Measurements from ENCODE around the gene KL.

The KL gene

DNA sequence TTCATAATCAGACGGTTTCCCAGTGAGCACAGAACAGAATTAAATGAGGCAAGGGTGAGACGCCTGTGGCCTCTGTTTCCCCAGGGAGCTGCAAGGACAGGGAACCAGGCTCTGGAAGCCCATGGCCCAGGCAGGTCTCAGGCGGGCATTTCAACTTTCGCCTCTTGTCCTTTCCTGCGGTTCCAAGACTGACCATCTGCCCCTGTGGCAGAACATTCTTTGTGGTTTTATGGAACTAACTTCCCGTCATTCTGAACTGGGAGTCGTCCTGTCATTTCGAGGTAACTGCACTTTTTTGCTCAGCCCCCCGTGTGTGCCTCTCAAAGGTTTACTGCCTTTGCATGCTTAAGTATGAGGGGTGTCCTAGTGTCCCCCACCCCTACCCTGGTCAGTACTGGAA lies 70.9 kb downstream of the KL start:
- DNase-seq, result no peak

DNA sequence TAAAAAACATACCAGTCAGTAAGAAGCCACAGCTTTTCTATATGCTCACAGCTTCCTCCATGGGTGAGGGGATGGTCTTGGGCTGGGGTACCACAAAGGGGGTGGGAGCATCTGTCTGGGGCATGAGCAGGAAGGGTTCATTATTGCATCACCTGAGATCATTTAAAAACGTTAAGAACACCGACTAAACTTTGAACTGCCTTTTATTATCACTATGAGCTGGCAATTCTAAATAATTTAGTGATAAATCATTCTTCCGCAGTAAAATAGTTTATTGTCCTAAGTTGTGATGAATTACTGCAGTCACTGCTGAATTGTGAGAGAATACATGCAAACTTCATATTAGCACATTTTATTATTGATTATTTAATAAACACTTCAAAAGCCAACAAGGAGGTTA lies 71.6 kb downstream of the KL start:
- no peak for DNase-seq

DNA sequence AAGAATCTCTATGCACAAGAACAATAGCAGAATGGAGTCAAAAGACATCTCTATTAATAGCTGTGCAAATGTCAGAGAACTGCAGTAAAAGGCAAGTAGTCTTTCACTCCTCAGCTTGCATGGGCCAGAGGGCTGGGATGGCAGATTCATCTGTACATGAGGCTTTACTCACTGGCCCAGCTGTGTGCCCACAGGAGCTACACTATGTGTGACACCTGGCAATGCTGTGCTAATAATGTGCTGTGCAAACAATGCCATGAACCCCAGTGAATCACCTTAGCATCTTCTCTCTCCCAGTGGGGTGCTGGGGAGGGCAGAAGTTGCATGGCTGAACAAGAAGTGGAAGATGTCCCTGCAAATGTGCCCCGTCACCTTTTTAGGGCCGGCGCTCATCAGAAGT lies 73.1 kb downstream of the KL start:
- DNase-seq, result peak; percentile 78

DNA sequence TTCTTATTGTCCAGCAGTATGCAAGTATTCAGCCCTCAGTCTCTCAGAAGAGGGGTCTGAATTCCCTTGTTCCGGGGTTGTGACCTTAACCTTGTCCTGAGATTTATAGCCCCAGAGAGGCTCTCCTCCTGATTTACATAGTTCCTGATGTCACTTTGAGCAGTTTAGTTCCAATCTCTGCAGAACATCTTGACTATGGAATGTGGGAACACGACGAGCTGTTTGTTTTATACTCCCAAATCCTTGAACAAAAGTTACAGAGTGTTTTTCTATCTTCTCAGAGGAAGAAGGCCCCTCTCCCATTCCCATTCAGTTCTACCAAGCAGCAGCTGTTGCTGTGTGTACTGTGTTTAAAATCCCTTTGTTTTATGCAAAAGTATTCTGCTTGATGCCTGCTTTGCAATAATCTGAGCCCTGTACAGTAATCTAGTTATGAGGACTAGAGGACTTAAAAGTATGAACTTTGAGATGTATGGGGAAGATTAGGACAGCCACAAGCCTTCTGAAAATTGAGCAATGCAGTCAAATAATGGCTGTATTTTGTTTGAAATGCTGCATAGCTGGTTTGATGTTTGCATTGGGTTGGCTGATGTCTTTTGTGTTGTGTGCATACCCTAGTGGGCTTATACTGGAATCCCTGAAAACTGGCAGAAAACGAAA lies 74.7 kb downstream of the KL start:
- DNase-seq, result no peak

DNA sequence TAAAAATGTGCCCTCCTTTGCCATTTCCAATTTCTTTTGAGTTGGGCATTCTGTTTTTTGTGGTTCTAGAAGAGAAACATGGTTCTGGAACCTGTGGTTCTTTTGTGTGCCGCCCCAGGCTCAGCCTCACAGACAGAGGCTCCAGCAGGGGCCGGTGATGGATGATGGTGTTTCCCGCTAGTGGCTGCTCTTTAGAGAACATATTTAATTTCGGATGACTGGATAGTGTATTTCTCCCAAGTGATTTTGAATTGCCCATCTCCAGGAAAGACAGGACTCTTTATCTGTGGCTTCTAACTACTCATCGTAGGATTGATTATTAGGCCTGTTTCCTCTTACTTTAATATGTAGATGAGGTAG lies 75.2 kb downstream of the KL start:
- no peak for DNase-seq

DNA sequence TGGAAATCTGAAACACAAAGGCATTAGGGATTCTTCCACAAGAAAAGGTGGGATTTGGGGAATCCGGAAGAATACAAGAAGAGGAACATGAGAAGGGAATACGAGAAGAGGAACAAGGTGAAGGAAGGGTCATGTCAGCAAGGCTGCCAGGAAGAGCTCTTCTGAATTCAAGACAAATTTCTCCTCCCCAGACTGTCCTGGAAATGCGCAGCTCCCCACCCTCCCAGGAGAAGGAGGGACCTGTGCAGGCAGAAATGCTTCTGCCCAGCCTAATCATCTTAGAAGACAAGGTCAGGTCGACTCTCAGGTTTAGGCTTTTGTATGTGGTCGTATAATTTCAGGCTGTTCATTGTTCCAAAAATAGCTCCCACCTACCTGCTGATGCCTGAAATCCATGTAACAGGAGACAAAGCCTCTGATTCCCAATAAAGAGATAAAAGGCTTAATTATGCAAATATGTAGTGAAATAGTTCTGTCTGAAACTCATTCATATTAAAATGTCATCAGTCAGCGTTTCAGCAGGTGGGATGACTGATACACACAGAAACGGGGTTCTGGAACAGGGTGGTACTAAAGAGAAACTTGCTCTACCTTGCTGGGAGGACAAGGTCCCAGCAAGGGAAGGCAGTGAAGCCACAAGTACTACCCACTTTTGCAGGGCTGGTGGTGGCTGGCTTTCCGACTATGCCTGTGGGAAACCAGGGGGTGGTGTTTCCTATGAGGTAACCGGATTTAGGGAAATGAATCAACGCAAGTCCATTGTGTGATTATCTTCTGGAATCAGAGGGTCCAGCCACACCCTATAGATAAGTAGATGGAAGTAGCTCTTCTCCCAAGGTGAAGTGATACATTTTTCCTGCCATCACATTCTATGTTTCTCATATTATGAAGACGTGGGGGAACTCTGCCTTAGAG lies 76.1 kb downstream of the KL start:
- no peak for DNase-seq

DNA sequence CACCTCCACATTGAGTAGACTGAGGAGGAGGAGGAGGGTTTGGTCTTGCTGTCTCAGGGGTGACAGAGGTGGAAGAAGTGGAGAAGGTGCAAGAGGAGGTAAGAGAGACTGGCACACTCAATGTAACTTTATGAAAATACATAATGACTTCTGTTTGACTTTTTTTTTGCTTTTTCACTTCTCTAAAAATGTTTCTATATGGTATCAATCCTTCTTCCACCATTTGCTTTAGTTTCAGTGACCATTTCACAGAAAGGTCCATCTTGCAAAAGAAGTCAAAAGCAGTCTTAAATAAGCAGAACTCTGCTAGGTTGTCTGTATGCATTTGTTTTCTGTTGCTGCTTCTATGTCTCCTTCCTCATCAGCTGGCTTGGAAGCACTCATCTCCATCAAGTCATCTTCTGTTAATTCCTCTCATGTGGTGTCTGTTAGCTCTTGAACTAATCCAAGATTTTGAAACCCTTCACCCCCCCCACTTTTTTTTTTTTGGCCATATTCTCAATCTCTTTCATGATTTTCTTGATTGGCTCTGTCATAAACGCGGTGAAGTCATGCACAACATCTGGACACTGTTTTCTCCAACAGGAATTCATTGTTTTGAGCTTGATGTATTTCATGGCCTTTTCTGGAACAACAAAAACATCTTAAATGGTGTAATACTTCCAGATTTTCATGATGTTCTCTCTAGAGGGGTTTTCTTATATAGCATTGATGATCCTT lies 80.8 kb downstream of the KL start:
- no peak for DNase-seq

DNA sequence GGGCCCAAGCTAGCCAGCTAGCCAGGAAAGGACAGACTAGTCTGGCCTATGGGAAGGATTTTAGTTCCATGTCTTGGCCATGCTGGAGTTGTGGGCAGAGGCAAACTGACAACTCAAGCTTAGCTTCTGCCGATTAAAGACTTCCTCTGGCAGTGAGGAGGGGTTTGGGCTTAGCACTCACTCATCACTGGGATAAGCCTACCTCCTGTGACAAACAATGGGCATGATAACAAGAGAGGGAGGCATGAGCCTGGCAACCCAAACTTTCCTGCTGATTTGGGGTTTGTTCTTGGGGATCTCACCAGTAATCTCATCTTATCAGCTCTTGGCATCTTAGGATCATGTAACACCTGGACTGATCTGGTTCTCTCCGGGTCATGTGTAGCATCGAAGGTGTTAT lies 83.6 kb downstream of the KL start:
- DNase-seq, result no peak

DNA sequence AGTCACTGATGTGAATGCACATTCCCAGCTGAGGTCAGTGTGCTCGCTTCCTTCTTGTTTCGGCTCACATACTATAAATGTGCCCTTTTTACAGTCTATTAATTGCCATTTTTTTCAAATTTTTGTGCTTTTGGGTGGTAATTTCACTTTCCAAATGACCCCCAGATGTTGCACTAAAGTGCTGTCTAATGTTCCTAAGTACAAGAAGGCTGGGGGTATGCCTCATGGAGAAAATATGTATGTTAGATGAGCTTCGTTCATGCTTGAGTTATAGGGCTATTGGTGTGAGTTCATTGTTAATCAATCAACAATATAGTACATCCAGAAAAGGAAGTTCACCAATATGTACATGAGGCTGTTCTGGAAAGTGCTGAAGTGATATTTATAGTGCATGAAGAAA lies 84.7 kb downstream of the KL start:
- DNase-seq, result no peak

DNA sequence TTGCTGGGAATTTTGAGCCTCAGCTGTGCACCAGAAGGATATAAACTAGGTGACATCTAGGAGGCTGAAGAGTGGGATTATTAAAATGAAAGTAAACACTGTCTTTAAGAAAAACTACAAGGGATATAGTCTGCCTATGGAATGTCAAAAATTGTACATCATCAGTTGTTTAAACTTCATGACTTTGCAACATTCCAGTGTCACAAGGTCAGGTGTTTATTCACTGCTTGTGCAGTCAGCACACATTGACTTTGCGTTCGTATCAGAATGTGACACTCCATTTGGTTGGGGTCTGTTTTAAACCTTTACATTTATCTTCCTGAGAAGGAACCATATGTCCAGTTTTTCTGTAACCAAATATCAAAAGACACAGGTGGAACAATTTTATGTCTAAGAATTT lies 85.6 kb downstream of the KL start:
- DNase-seq, result no peak

DNA sequence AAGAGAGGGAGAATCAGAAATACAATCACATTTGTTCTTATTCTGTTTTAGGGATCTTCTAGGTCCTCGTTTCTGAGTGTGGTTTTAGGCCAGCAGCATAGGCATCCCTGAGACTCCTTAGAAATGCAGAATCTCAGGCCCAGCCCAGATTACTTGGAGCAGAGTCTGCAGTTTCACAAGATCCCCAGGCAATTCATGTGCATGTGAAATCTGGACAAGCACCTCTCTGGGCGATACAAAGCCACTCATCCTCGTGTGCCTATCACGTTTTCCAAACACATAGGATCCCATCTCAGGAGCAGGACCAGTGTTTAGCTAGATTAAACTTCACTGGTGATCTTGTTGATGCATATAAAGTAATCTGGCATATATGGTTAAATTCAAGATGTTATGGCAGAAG lies 87.2 kb downstream of the KL start:
- DNase-seq, result no peak

DNA sequence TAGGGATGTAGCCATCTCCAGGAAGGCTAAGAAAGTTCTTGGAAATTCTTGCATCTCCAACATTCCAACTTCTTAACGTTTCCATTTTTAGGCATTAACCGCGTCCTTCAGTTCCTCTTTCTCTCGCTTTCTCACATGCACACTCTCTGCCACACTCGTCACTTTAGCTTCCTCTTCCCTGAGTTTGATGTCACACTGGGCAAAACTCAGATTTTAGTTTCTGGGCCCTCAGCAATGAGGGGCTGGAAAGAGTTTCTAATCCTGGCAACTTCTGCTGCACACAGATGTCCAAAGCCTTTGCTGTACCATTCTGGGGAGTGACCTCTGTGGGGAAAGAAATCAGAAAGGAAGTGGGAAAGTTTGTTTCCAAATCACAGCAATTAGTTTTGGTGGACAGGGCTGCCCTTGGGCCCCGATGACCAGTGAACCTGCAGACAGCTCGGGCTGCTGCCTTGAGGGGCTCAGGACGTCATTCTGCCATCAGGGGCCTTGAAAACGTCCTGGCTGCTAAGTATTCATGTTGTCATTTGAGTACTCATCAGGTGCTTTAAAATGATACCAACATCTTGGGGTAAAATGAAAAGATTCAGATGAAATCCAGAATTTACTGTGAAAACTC lies 89.3 kb downstream of the KL start:
- no peak for DNase-seq

DNA sequence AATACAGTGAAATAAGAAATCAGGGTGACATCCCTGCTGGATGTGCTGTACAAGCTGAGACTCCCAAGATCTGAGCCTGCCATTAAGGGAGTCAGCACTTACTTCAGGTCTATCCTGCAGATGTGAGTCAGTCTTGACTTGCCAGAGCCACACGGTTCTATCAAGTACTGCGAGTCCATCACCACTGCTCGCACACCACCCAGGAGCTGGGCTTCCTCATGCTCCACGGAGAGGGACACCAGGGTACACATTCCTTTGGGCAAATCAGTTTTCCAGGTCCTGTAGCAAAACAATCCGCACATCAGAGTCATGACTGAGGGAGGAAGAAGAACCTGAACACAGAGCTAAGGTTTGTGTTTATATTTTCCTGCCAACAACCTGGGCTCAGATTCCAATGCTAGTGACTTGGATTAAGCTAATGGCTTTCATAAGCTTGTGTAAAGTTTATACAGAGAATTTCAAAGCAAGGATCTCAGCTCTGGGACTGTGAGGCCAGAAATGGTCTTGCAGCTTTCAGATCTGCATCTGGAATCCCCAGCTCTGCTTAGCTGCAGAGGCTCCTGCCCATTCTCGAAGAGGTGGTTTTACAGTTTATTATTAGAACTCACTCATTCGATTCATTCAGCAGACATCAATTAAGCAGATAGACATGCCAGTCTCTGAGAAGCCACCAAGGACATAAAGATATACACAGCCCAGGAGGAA lies 90.6 kb downstream of the KL start:
- DNase-seq, result no peak

DNA sequence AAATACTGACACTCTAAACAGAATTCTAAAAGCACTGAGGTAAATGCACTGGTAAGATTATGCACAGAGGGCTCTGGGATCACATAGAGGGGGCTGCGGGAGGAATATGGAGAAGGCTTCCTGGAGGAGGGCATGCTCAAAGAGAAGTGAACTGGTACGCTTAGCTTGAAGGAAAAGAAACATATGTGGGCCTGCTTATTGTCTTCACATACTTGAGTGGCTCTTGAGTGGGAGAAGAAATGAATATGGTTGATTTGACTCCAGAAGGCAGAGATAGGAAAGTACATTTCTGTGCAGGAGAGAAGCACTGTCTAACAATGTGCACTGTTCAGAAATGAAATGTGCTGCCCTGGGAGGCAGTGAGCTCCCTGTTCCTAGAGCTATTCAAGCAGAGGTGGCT lies 91.1 kb downstream of the KL start:
- no peak for DNase-seq

DNA sequence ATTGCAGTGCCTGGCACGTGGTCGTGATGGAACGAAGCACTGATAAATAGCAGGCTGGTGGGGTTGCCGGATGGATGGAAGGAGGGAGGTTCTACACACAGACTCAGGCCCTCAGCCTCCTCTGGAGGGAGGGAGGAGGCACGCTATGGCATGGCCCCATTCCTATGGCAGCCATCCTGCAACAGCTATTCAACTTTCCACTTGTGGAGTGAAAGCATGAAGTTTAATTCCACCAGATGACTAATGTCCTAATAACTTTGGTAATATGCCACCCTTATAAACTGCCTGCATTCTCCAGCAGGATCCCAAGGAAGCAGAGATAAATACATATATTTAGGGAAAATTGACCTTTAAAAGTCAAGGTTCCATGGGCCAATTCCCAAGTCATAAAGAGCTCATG lies 92.4 kb downstream of the KL start:
- DNase-seq, result no peak

DNA sequence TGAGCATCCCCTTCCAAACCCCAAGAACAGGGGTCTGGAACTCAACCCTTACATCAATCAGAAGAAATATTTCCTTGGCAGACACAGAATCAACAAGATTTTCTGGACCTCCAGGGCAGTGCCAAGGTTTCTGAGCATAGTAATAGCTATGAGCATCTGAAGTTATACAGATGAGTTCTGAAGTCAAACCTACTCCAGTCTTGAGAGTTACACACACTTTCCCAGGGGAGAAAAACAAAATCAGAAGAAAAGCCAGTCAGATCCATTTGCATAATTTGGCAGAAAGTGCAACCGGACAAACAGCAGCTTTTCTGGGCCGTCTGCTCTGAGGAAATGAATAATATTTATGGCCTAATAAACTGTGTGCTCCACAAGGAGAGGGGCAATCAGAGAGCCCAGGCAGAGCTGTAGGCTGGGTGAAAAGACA lies 93.1 kb downstream of the KL start:
- no peak for DNase-seq

DNA sequence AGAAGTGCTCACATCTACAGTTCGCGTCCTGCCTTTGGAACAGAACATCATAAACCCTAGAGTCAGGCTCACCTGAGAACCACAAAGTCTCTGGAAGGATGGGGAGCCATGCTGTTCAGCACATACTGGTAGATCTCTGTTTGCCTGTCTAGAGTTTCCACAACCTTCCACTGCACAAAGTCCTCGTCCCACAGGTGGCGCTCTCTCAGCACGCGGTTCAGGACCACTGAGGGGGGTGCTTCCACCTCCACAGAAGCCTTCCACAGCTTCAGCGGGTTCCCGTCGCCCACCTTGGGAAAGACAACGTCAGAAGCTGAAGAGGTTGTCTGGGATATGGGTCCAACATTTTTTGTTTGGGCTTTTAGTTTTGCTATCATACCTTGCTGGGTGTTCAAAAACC lies 93.6 kb downstream of the KL start:
- DNase-seq, result peak; percentile 22

DNA sequence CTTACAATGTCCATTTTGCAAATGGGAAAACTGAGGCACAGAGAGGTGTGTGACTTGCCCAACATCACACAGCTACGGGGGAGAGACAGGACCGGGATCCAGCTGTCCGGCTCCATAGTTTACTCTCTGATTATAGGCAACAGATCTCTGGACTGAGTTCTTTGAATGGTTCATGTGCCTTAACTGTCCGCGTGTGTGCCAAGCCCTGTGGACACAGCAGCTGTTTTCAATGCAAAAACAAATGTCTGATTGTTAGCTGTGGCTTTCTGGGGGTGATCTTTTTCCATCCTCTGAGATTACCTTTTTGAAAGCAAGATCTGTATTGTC lies 94.1 kb downstream of the KL start:
- DNase-seq, result no peak

DNA sequence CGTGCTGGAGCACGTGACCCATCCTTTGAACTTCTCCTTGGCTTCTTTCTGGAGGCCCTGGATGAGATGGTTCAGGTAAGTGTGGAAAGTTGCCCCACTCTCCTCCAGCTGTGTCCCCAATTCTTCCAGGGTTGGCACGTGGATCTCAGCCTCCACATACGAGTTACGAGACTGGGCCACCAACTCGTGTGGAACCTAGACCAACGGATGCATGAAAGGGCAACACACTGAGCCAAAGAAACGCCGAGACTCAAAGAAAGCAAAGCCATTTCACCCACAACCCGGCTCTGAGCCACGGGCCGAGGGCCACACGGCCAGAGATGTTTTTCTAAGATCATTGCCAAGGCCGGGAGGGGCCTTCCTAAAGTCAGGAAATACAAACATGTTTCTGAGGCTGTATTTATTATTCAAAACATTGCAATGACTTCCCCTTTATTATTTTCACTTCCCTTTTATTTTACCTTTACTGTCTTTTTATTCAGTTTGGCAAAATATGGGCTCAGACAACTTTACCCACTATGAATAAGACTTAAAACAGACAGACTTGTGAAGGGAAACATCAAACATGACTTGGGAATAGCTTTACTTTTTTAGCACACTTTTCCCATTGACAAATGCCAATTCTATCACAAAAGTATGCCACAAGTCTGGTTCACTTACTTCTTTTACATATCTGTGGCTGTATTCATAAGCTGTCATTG lies 94.6 kb downstream of the KL start:
- DNase-seq, result no peak

DNA sequence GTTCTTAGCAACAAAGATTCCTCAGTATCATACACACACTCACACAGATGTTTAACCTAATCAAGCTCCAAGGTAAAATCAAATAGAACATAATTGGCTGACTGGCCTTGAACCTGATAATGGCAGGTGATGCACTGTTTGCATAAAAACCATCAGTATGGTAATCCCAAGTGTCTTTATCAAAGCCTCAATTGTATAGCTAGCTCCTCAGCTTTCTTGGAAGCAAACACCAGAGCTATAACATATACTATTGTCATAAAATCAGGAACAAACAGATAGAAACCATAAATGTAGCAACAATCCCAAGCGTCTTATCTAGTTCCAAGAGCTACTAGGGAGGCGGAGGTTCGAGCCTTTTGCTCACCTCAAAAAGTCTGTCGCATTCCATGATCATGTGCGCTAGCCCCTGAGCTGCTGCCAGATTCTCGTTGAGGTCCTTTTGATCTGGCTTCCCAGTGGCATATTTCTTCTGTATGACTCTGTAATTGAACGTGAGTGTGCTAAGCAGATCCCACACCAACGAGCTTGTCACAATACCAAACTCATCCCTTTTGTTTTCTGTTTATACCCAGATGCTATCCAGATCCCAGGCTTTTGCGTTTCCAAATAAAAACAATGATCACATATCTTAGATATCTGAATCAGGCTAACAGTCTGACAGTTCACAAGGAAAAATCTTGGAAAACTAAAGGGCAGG lies 95.3 kb downstream of the KL start:
- peak; percentile 66 for DNase-seq

DNA sequence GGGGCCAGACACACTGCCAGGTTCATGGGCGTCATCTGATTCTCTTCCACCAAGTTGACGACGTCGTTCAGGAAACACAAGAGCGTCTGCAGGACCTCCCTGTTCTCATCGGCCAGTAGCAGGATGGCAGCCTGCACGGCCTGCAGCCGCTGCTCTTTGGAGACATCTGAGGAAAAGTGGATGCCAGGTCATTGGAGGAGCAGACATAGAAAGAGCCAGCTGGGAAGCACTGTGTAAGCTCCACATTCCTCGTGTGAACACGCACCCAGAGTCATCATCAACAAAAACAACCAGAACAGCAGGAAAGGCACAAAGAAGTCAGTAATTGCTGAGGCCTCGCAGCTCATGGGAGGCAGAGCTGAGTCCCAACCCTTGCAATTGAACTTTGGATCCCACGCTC lies 96.5 kb downstream of the KL start:
- no peak for DNase-seq

DNA sequence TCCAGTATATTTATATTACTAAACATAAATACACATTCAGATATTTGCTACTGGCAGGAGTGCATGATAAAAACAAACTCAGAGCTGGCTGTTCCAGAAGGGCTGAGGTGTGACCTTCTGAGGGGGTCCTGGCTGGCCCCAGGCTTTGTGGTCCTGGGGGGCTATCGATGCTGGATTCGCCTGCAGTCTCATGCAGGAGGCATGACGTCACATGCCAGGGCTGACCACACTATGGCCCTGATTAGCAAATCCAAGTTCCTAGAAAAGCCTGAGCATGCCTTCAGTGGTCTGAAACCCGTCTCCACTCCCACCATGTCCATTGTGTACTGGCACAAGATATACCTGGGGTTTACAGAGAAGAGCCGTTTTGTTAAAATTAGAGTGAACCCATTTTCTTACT lies 97.9 kb downstream of the KL start:
- no peak for DNase-seq

All from NCI-H69 (cell line).